Measurements from ENCODE around the gene STARD6.

GRCh38 chr18:54382076-54382475 lies 24.4 kb upstream of the STARD6 start:
- TF ChIP-seq CTCF (optimal IDR thresholded peaks at IDR 0.05 in 1 of 3, IDR thresholded peaks at IDR 0.05 in 1 of 3, conservative IDR thresholded peaks at IDR 0.05 in 1 of 3; ENCODE audit: extremely low read depth in 1 of 3, insufficient read depth in 2 of 3, low read length in 3 of 3) (no peak), EZH2 (IDR thresholded peaks at IDR 0.05; ENCODE audit: low read length) (no peak)

Data from keratinocyte (primary cell).